Measurements from ENCODE around the gene CFP. TPM values are rescaled to one million over a fixed set of nuclear protein-coding genes. Genes with fewer than 3 reads are reported as not detected.

The CFP gene
- polyA plus RNA-seq, 1 of the 3 experiments (the other 2 are of a cell fraction): 0.03 TPM

- Histone ChIP-seq H4K20me1 (ENCODE audit: insufficient read depth) (no peaks in the 10 kb centered on the region), H2AFZ (ENCODE audit: low read depth) (no peak overlapping the region), H3K79me2 (ENCODE audit: insufficient read depth) (peaks cover 2% of the 10 kb centered on the region; the same call in 1 of the 2 replicates), H3K9ac (no peak overlapping the region), H3K9me3 (no peaks in the 10 kb centered on the region), H3K27ac (ENCODE audit: low read depth in 2 of 2, low read length in 1 of 2) (no peak overlapping the region), H3K27me3 (ENCODE audit: insufficient read depth) (no peaks in the 10 kb centered on the region; the same call in 1 of the 2 replicates), H3K4me2 (no peak overlapping the region), H3K36me3 (replicated peaks in 1 of 2; ENCODE audit: control insufficient read depth in 1 of 2, insufficient read depth in 2 of 2, low read length in 1 of 2) (no peaks in the 10 kb centered on the region), H3K4me1 (ENCODE audit: control insufficient read depth in 1 of 2, insufficient read depth in 2 of 2, low read depth in 1 of 2, low read length in 1 of 2) (peaks cover 0 to 2% of the 10 kb centered on the region in 2 experiments; a peak in 1 of 4 replicates), H3F3A (replicated peaks; ENCODE audit: insufficient read depth) (no peaks in the 10 kb centered on the region), H3K4me3 (ENCODE audit: low read depth in 2 of 2, low read length in 1 of 2) (no peak overlapping the region), H3K9me2 (no peaks in the 10 kb centered on the region)
- POLR2A ChIA-PET: no interaction called here
- TF ChIP-seq CHD2 (IDR thresholded peaks at IDR 0.05; ENCODE audit: low read length, partially characterized antibody) (no peak), GABPA (IDR thresholded peaks at IDR 0.05; ENCODE audit: low read depth) (no peak), JUND (IDR thresholded peaks at IDR 0.05) (no peak), RXRA (IDR thresholded peaks at IDR 0.05; ENCODE audit: borderline replicate concordance, low read depth) (no peak), RAD21 (IDR thresholded peaks at IDR 0.05; ENCODE audit: low read length) (no peak), PBX3 (IDR thresholded peaks at IDR 0.05) (no peak), EP300 (IDR thresholded peaks at IDR 0.05; ENCODE audit: borderline replicate concordance in 1 of 2, low read depth in 1 of 2, low read length in 1 of 2) (no peak), FOXM1 (IDR thresholded peaks at IDR 0.05; ENCODE audit: low read depth) (no peak), POLR2AphosphoS5 (IDR thresholded peaks at IDR 0.05; ENCODE audit: low read depth, low read length) (no peak), NRF1 (IDR thresholded peaks at IDR 0.05; ENCODE audit: low read depth, low read length) (no peak), GATA2 (CRISPR knock-in tag; IDR thresholded peaks at IDR 0.05) (no peak), IRF3 (IDR thresholded peaks at IDR 0.05; ENCODE audit: low read depth, low read length) (no peak), MEF2A (IDR thresholded peaks at IDR 0.05; ENCODE audit: borderline replicate concordance, low read depth) (no peak), TCF12 (IDR thresholded peaks at IDR 0.05) (no peak), TAF1 (IDR thresholded peaks at IDR 0.05; ENCODE audit: borderline replicate concordance, low read depth, low read length) (no peak)
- no peak for DNase-seq
- WGBS (ENCODE audit: low lambda C conversion rate): 41% methylated on average over 5 of the region's 9 CpGs
- CTCF ChIA-PET: no interaction called here
Measured at GRCh38 chrX:47577424-47577823, 52.3 kb downstream of the CFP start.

- peaks cover 3% of the 10 kb centered on the region for H3F3A ChIP-seq (replicated peaks; ENCODE audit: insufficient read depth)
- ChIA-PET CTCF (no interaction called here), POLR2A (no interaction called here)
- no peak overlapping the region for H3K4me2 ChIP-seq
- TF ChIP-seq FOXJ3 (CRISPR knock-in tag; IDR thresholded peaks at IDR 0.05) (no peak), ELF1 (IDR thresholded peaks at IDR 0.05) (no peak), GATA2 (CRISPR knock-in tag; IDR thresholded peaks at IDR 0.05) (no peak), POLR2AphosphoS5 (IDR thresholded peaks at IDR 0.05; ENCODE audit: low read depth, low read length) (no peak), FOXM1 (IDR thresholded peaks at IDR 0.05; ENCODE audit: low read depth) (no peak), RCOR1 (IDR thresholded peaks at IDR 0.05; ENCODE audit: low read length) (no peak), MAX (IDR thresholded peaks at IDR 0.05; ENCODE audit: low read depth) (no peak)
- no peaks in the 10 kb centered on the region for H3K9me2 ChIP-seq
- no peaks in the 10 kb centered on the region; the same call in 1 of the 2 replicates for H3K27me3 ChIP-seq (ENCODE audit: insufficient read depth)
- no peak overlapping the region for H3K27ac ChIP-seq (ENCODE audit: low read depth in 2 of 2, low read length in 1 of 2)
- H2AFZ ChIP-seq (ENCODE audit: low read depth): no peak overlapping the region
- H3K9ac ChIP-seq: no peak overlapping the region
- 66% methylated on average over 15 of the region's 20 CpGs for WGBS (ENCODE audit: low lambda C conversion rate)
- H3K36me3 ChIP-seq (replicated peaks in 1 of 2; ENCODE audit: control insufficient read depth in 1 of 2, insufficient read depth in 2 of 2, low read length in 1 of 2): no peaks in the 10 kb centered on the region
- no peaks in the 10 kb centered on the region for H4K20me1 ChIP-seq (ENCODE audit: insufficient read depth)
- no peak for DNase-seq
- no peaks in the 10 kb centered on the region for H3K4me1 ChIP-seq (ENCODE audit: control insufficient read depth in 1 of 2, insufficient read depth in 2 of 2, low read depth in 1 of 2, low read length in 1 of 2)
- H3K79me2 ChIP-seq (ENCODE audit: insufficient read depth): no peaks in the 10 kb centered on the region
- no peak overlapping the region for H3K4me3 ChIP-seq (ENCODE audit: low read depth in 2 of 2, low read length in 1 of 2)
- no peaks in the 10 kb centered on the region for H3K9me3 ChIP-seq
Measured at GRCh38 chrX:47576021-47576898, 53.5 kb downstream of the CFP start.
